Heart right ventricle (tissue), 16 donors: ENCODE results near the gene USP3. TPM values are rescaled to one million over a fixed set of nuclear protein-coding genes. Genes with fewer than 3 reads are reported as not detected.

ENCODE experiments used
- ATAC-seq, 8 donors: fragments of 200-7000 bp; cut with Tn5 transposase; one replicate each; pipeline ENCODE4 v1.9.1; 2020; ENCODE audit warnings: mild to moderate bottlenecking in 8 of 8, moderate library complexity in 8 of 8, moderate number of reproducible peaks in 1 of 8
- DNase-seq, 2 donors: peaks; one replicate each; pipeline ENCODE4 v3.0.0-alpha.2; 2020
- H3K27ac ChIP-seq, 10 donors: fragments of 200-600 bp; sonication (generic) in 2 of 10; one replicate each; pipeline versions ENCODE4 v1.5.0 to v1.8.0; 2020 to 2022; ENCODE audit warnings: mild to moderate bottlenecking in 3 of 10
- H3K27me3 ChIP-seq, 7 donors: fragments of 200-600 bp; one replicate each; pipeline ENCODE4 v1.8.0; 2021 to 2022; ENCODE audit warnings: mild to moderate bottlenecking in 2 of 7
- H3K36me3 ChIP-seq, 9 donors: fragments of 200-600 bp; sonication (generic) in 1 of 9; one replicate each; pipeline versions ENCODE4 v1.5.0 to v1.8.0; 2020 to 2022; ENCODE audit warnings: mild to moderate bottlenecking in 2 of 9
- H3K4me1 ChIP-seq, 9 donors: fragments of 200-600 bp; sonication (generic) in 1 of 9; one replicate each; pipeline versions ENCODE4 v1.5.0 to v1.8.0; 2020 to 2022; ENCODE audit warnings: mild to moderate bottlenecking in 4 of 9
- H3K4me3 ChIP-seq, 10 donors: fragments of 200-600 bp; sonication (generic) in 2 of 10; one replicate each; pipeline versions ENCODE4 v1.5.0 to v1.8.0; 2020 to 2022; ENCODE audit warnings: mild to moderate bottlenecking in 7 of 10, moderate library complexity in 2 of 10
- H3K9me3 ChIP-seq, 11 donors: fragments of 200-600 bp in 10 of 11; sonication (generic) in 2 of 11; one replicate each; pipeline versions ENCODE4 v1.5.0 to v1.8.0; 2013 to 2022; ENCODE audit warnings: mild to moderate bottlenecking in 2 of 11, control low read depth in 1 of 11, moderate library complexity in 1 of 11
- CTCF ChIP-seq, 9 donors: fragments of 200-600 bp; sonication (generic) in 2 of 9; IDR thresholded peaks; one replicate each; pipeline versions ENCODE4 v1.5.0 to v1.8.0; 2021 to 2022; ENCODE audit warnings: antibody characterized with exemption in 9 of 9, mild to moderate bottlenecking in 5 of 9, moderate library complexity in 1 of 9
- WGBS, 2 donors: extraction: QIAGEN DNeasy Blood & Tissue Kit; methylation state at CpG; one replicate each; pipeline ENCODE4 v1.1.7; 2013; ENCODE audit warnings: inconsistent platforms in 1 of 2; 5-methylcytosine and 5-hydroxymethylcytosine counted together
- intact Hi-C, 10 donors: fragments of 100-400 bp; cut with DNase I; formaldehyde crosslinking; loops; one replicate each; pipeline versions ENCODE4 v1.11.1 to v1.14.2; 2022
- polyA plus RNA-seq, 2 donors: library from polyadenylated mRNA; stranded (reverse); fragments of 200-250 nt; gene quantifications; one replicate each; pipeline ENCODE4 v1.2.3, GENCODE V29; 2013
- total RNA-seq, 10 donors: library from RNA; stranded (reverse); fragmentation: NEBNext Ultra II Directional in 3 of 10; extraction: Animal tissue kit (Norgen Biotek cat#: 25700) in 3 of 10; gene quantifications; one replicate each; pipeline versions ENCODE4 v1.2.1 to v1.2.4, GENCODE V29; 2021 to 2023
- donor health status: Arrhythmogenic right ventricular cardiomyopathy.
- donor health status: ischemic (EF 13 %, LVEDD 7.1; RV severe dilation, severe dysfunction).
- donor health status: healthy with polysubstance abuse.
- donor health status: DM: no; HTN: yes; CAD: no.
- donor health status: DM: no; HTN: no; CAD: no.
- donor health status: ischemic (EF 25% LVEDD 6.9; RV normal size, moderate dysfunction).
- donor health status: ischemic (EF 25% LVEDD 5.7; RV mildly dilated, moderate dysfunction).
- donor health status: healthy.
- donor health status: DM: yes; HTN: yes; CAD: no.
- donor health status: Ischemic cardiomyopathy.
- donor health status: ischemic (EF 35%, LVEDD 5.7; RV mildly dilated, moderate dysfunction).
- donor health status: nonischemic (EF 11% LVEDD 7.7; RV severe dilation, severe dysfunction).
- donor health status: DM: yes; HTN: yes; CAD: no.
- donor health status: PGD.
- donor health status: ischemic (EF 29% LVEDD 5.4; RV normal size, mild dysfunction).
- donor health status: nonischemic (EF 23%, LVEDD 6.1; RV moderate dilation, normal function).

Gene USP3
- total and polyA plus RNA-seq, 12 donors: 8.4 to 23.7 (median 16.6) TPM

- peak in 7 of 8 donors; percentile 14 to 58 (median 45) for ATAC-seq
- 88 to 92% methylated on average over 4 of the region's 4 CpGs for WGBS, 2 donors
- Histone ChIP-seq H3K4me3 (peak overlapping the region in 1 of 10 donors; percentile 9), H3K4me1 (peaks cover 0 to 93% (median 0%) of the 10 kb centered on the region in 9 donors), H3K36me3 (no peaks in the 10 kb centered on the region), H3K27ac (peak overlapping the region in 4 of 10 donors; percentile 6 to 88 (median 44)), H3K27me3 (no peaks in the 10 kb centered on the region), H3K9me3 (no peaks in the 10 kb centered on the region)
- intact Hi-C loops: loop anchor here in 2 of 10 donors (10.0 kb wide), 1 partner anchor 104 kb away; the partner anchor contains the start of gene FBXL22 (in 2 of the 2)
- no peak for TF ChIP-seq CTCF (IDR thresholded peaks at IDR 0.05)
- DNase-seq: no peak
Measured at GRCh38 chr15:63490345-63491034, 13.9 kb upstream of the USP3 start.

- no peaks in the 10 kb centered on the region for H3K9me3 ChIP-seq
- no peaks in the 10 kb centered on the region for H3K36me3 ChIP-seq
- no peak for TF ChIP-seq CTCF (IDR thresholded peaks at IDR 0.05)
- no peaks in the 10 kb centered on the region for H3K27me3 ChIP-seq
- WGBS, 2 donors: 75 to 88% methylated on average over 5 of the region's 5 CpGs
- ATAC-seq (peak in 7 of 8 donors; percentile 29 to 65 (median 50)), DNase-seq (no peak)
- peaks cover 0 to 96% (median 0%) of the 10 kb centered on the region in 9 donors for H3K4me1 ChIP-seq
- intact Hi-C loops: loop anchor here in 2 of 10 donors (10.0 kb wide), 1 partner anchor 104 kb away; the partner anchor contains the start of gene FBXL22 (in 2 of the 2)
- H3K27ac ChIP-seq: peak overlapping the region in 4 of 10 donors; percentile 19 to 88 (median 44)
- peak overlapping the region in 1 of 10 donors; percentile 9 for H3K4me3 ChIP-seq
Measured at GRCh38 chr15:63491116-63491827, 13.1 kb upstream of the USP3 start.

GRCh38 chr15:63491979-63492378, 12.4 kb upstream of the USP3 start:
- WGBS, 2 donors: 60 to 63% methylated on average over 6 of the region's 6 CpGs
- H3K27ac ChIP-seq: peak overlapping the region in 2 of 10 donors; percentile 35 to 88

More at GRCh38 chr15:63491979-63492378, 12.4 kb upstream of the USP3 start:
- no peak for DNase-seq
- H3K27me3 ChIP-seq: no peaks in the 10 kb centered on the region
- H3K4me1 ChIP-seq: peaks cover 0 to 96% (median 0%) of the 10 kb centered on the region in 9 donors
- no peaks in the 10 kb centered on the region for H3K36me3 ChIP-seq
- H3K9me3 ChIP-seq: no peaks in the 10 kb centered on the region
- H3K4me3 ChIP-seq: no peak overlapping the region
- TF ChIP-seq CTCF (IDR thresholded peaks at IDR 0.05): no peak
- ATAC-seq: no peak
- intact Hi-C loops: loop anchor here in 2 of 10 donors (10.0 kb wide), 1 partner anchor 103 kb away; the partner anchor contains the start of gene FBXL22 (in 2 of the 2)
